ENCODE results near the gene TOGARAM2.

The TOGARAM2 gene

GRCh38 chr2:29065068-29065811 is 84.1 kb downstream of the TOGARAM2 start:
- TF ChIP-seq ZFX (IDR thresholded peaks at IDR 0.05; ENCODE audit: borderline replicate concordance) (no peak), CTCF (IDR thresholded peaks at IDR 0.05) (no peak)
- no peak overlapping the region for H3K27ac ChIP-seq

- TF ChIP-seq ZFX (IDR thresholded peaks at IDR 0.05; ENCODE audit: borderline replicate concordance) (no peak), CTCF (IDR thresholded peaks at IDR 0.05) (no peak)
- no peak overlapping the region for H3K27ac ChIP-seq
These were observed 85.3 kb downstream of the TOGARAM2 start for GRCh38 chr2:29066271-29066860.

- TF ChIP-seq ZFX (IDR thresholded peaks at IDR 0.05; ENCODE audit: borderline replicate concordance) (no peak), CTCF (IDR thresholded peaks at IDR 0.05) (no peak)
- no peak overlapping the region for H3K27ac ChIP-seq
These were observed 86.0 kb downstream of the TOGARAM2 start for GRCh38 chr2:29066997-29067605.

- H3K27ac ChIP-seq, result no peak overlapping the region
- no peak for TF ChIP-seq ZFX (IDR thresholded peaks at IDR 0.05; ENCODE audit: borderline replicate concordance)
- no peak for TF ChIP-seq CTCF (IDR thresholded peaks at IDR 0.05)
These were observed 87.4 kb downstream of the TOGARAM2 start for GRCh38 chr2:29068513-29068912.

- TF ChIP-seq ZFX (IDR thresholded peaks at IDR 0.05; ENCODE audit: borderline replicate concordance), result no peak
- H3K27ac ChIP-seq, result no peak overlapping the region
These were observed 89.4 kb downstream of the TOGARAM2 start for GRCh38 chr2:29070526-29070925.

- TF ChIP-seq CTCF (IDR thresholded peaks at IDR 0.05) (no peak), ZFX (IDR thresholded peaks at IDR 0.05; ENCODE audit: borderline replicate concordance) (no peak)
- H3K27ac ChIP-seq, result no peak overlapping the region
These were observed 90.2 kb downstream of the TOGARAM2 start for GRCh38 chr2:29071032-29071975.

GRCh38 chr2:29072251-29072650 is 91.2 kb downstream of the TOGARAM2 start:
- no peak overlapping the region for H3K27ac ChIP-seq
- no peak for TF ChIP-seq ZFX (IDR thresholded peaks at IDR 0.05; ENCODE audit: borderline replicate concordance)
- TF ChIP-seq CTCF (IDR thresholded peaks at IDR 0.05), result no peak

Measured in 22Rv1 (cell line).